ENCODE data around the gene PCDHB3.
"Not testable (repeated sequence)": the region's sequence is repeated elsewhere in the genome, so short reads cannot be mapped to it uniquely, and the experiment has no call there.

Gene PCDHB3

GRCh38 chr5:141135718-141136266 lies 35.5 kb downstream of the PCDHB3 start:
- no peak for DNase-seq (ENCODE audit: low read depth)

- DNase-seq (ENCODE audit: low read depth): not testable (repeated sequence)
Observed at GRCh38 chr5:141137346-141137745, 37.1 kb downstream of the PCDHB3 start.

- DNase-seq (ENCODE audit: low read depth): no peak
Observed at GRCh38 chr5:141149812-141150211, 49.5 kb downstream of the PCDHB3 start, which contains the start of gene PCDHB6. Gene PCDHB6, plus strand, starts transcription at chr5:141150057. Its CDS starts 201 bp downstream, at chr5:141150258.

GRCh38 chr5:141150224-141150992 lies 50.1 kb downstream of the PCDHB3 start:
- no peak for DNase-seq (ENCODE audit: low read depth)

- no peak for DNase-seq (ENCODE audit: low read depth)
Observed at GRCh38 chr5:141150993-141151325, 50.7 kb downstream of the PCDHB3 start.

GRCh38 chr5:141151632-141152031 lies 51.4 kb downstream of the PCDHB3 start:
- not testable (repeated sequence) for DNase-seq (ENCODE audit: low read depth)

- not testable (repeated sequence) for DNase-seq (ENCODE audit: low read depth)
Observed at GRCh38 chr5:141152096-141152495, 51.8 kb downstream of the PCDHB3 start.

Measured in activated T-helper 9 cell treated with anti-CD3 and anti-CD28 coated beads, Interleukin-2, amount 50 U/mL, for 16 hours (primary cell).